ENCODE results near the gene IFNA13. TPM values are rescaled to one million over a fixed set of nuclear protein-coding genes. Genes with fewer than 3 reads are reported as not detected.

The IFNA13 gene
- total and polyA plus RNA-seq, 2 experiments from 2014 or later: not detected

DNA sequence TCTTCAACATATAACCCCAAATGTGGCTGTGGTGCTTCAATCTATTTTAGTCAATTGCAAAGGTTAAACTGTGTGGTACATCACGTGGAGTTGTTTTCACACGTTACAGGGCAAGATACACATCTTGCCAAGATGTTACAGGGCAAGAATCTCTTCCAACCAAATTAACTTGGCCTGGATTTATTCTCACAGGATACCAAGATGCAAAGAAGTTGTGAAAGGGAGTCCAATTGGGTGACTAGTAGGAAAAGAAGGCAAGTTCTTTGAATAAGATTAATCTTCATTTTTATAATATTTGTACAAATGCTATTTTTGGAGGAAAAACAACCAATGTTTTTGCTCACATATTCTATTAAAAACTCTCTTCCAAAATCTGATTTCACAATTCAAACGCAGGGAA lies 36.3 kb upstream of the IFNA13 start:
- Histone ChIP-seq H3K9me2 (ENCODE audit: insufficient read depth) (no peaks in the 10 kb centered on the region; the same call in 1 of the 2 replicates), H3K27me3 (ENCODE audit: insufficient read depth) (peaks cover 34% of the 10 kb centered on the region), H3K79me2 (replicated peaks; ENCODE audit: insufficient read depth) (no peaks in the 10 kb centered on the region), H2AFZ (no peak overlapping the region), H3K4me3 (no peak overlapping the region), H3K36me3 (ENCODE audit: insufficient read depth) (no peaks in the 10 kb centered on the region), H3K4me1 (ENCODE audit: insufficient read depth) (peaks cover 4% of the 10 kb centered on the region; the same call in 1 of the 2 replicates), H3F3A (replicated peaks; ENCODE audit: low read depth) (no peaks in the 10 kb centered on the region; the same call in 1 of the 2 replicates), H3K27ac (ENCODE audit: low read depth) (no peak overlapping the region), H3K4me2 (no peak overlapping the region), H4K20me1 (replicated peaks; ENCODE audit: insufficient read depth) (no peaks in the 10 kb centered on the region)
- H3K4me3 Mint-ChIP-seq: no peak overlapping the region
- peaks cover 19% of the 10 kb centered on the region for H3K27me3 Mint-ChIP-seq (ENCODE audit: insufficient read depth, low read depth, poor library complexity)
- H3K27ac Mint-ChIP-seq: no peak overlapping the region
- no peaks in the 10 kb centered on the region for H3K9me3 Mint-ChIP-seq
- ATAC-seq (no peak), DNase-seq (ENCODE audit: low spot score) (no peak)
- H3K36me3 Mint-ChIP-seq (ENCODE audit: low read depth): no peaks in the 10 kb centered on the region
- H3K4me1 Mint-ChIP-seq: peaks cover 12% of the 10 kb centered on the region; the same call in 2 of the 3 replicates
- TF ChIP-seq, protein P1, sequence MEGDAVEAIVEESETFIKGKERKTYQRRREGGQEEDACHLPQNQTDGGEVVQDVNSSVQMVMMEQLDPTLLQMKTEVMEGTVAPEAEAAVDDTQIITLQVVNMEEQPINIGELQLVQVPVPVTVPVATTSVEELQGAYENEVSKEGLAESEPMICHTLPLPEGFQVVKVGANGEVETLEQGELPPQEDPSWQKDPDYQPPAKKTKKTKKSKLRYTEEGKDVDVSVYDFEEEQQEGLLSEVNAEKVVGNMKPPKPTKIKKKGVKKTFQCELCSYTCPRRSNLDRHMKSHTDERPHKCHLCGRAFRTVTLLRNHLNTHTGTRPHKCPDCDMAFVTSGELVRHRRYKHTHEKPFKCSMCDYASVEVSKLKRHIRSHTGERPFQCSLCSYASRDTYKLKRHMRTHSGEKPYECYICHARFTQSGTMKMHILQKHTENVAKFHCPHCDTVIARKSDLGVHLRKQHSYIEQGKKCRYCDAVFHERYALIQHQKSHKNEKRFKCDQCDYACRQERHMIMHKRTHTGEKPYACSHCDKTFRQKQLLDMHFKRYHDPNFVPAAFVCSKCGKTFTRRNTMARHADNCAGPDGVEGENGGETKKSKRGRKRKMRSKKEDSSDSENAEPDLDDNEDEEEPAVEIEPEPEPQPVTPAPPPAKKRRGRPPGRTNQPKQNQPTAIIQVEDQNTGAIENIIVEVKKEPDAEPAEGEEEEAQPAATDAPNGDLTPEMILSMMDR (conservative IDR thresholded peaks at IDR 0.05; ENCODE audit: low read depth in 2 of 2): no peak
- TF ChIP-seq, protein P2, sequence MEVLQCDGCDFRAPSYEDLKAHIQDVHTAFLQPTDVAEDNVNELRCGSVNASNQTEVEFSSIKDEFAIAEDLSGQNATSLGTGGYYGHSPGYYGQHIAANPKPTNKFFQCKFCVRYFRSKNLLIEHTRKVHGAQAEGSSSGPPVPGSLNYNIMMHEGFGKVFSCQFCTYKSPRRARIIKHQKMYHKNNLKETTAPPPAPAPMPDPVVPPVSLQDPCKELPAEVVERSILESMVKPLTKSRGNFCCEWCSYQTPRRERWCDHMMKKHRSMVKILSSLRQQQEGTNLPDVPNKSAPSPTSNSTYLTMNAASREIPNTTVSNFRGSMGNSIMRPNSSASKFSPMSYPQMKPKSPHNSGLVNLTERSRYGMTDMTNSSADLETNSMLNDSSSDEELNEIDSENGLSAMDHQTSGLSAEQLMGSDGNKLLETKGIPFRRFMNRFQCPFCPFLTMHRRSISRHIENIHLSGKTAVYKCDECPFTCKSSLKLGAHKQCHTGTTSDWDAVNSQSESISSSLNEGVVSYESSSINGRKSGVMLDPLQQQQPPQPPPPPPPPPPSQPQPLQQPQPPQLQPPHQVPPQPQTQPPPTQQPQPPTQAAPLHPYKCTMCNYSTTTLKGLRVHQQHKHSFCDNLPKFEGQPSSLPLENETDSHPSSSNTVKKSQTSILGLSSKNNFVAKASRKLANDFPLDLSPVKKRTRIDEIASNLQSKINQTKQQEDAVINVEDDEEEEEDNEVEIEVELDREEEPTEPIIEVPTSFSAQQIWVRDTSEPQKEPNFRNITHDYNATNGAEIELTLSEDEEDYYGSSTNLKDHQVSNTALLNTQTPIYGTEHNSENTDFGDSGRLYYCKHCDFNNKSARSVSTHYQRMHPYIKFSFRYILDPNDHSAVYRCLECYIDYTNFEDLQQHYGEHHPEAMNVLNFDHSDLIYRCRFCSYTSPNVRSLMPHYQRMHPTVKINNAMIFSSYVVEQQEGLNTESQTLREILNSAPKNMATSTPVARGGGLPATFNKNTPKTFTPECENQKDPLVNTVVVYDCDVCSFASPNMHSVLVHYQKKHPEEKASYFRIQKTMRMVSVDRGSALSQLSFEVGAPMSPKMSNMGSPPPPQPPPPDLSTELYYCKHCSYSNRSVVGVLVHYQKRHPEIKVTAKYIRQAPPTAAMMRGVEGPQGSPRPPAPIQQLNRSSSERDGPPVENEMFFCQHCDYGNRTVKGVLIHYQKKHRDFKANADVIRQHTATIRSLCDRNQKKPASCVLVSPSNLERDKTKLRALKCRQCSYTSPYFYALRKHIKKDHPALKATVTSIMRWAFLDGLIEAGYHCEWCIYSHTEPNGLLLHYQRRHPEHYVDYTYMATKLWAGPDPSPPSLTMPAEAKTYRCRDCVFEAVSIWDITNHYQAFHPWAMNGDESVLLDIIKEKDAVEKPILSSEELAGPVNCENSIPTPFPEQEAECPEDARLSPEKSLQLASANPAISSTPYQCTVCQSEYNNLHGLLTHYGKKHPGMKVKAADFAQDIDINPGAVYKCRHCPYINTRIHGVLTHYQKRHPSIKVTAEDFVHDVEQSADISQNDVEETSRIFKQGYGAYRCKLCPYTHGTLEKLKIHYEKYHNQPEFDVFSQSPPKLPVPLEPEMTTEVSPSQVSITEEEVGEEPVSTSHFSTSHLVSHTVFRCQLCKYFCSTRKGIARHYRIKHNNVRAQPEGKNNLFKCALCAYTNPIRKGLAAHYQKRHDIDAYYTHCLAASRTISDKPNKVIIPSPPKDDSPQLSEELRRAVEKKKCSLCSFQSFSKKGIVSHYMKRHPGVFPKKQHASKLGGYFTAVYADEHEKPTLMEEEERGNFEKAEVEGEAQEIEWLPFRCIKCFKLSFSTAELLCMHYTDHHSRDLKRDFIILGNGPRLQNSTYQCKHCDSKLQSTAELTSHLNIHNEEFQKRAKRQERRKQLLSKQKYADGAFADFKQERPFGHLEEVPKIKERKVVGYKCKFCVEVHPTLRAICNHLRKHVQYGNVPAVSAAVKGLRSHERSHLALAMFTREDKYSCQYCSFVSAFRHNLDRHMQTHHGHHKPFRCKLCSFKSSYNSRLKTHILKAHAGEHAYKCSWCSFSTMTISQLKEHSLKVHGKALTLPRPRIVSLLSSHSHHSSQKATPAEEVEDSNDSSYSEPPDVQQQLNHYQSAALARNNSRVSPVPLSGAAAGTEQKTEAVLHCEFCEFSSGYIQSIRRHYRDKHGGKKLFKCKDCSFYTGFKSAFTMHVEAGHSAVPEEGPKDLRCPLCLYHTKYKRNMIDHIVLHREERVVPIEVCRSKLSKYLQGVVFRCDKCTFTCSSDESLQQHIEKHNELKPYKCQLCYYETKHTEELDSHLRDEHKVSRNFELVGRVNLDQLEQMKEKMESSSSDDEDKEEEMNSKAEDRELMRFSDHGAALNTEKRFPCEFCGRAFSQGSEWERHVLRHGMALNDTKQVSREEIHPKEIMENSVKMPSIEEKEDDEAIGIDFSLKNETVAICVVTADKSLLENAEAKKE (CRISPR knock-in tag; IDR thresholded peaks at IDR 0.05): no peak
- TF ChIP-seq EZH2 (IDR thresholded peaks at IDR 0.05; ENCODE audit: low read depth, unreplicated experiment): no peak
- TF ChIP-seq STAT1 (IDR thresholded peaks at IDR 0.05; ENCODE audit: unreplicated experiment): no peak
- no peak for TF ChIP-seq EZH2phosphoT487 (IDR thresholded peaks at IDR 0.05; ENCODE audit: unreplicated experiment)
- TF ChIP-seq ZNF331 (CRISPR knock-in tag; IDR thresholded peaks at IDR 0.05; ENCODE audit: low read depth): no peak
- no peak for TF ChIP-seq NANOG (IDR thresholded peaks at IDR 0.05; ENCODE audit: borderline replicate concordance)
- TF ChIP-seq, protein P3, sequence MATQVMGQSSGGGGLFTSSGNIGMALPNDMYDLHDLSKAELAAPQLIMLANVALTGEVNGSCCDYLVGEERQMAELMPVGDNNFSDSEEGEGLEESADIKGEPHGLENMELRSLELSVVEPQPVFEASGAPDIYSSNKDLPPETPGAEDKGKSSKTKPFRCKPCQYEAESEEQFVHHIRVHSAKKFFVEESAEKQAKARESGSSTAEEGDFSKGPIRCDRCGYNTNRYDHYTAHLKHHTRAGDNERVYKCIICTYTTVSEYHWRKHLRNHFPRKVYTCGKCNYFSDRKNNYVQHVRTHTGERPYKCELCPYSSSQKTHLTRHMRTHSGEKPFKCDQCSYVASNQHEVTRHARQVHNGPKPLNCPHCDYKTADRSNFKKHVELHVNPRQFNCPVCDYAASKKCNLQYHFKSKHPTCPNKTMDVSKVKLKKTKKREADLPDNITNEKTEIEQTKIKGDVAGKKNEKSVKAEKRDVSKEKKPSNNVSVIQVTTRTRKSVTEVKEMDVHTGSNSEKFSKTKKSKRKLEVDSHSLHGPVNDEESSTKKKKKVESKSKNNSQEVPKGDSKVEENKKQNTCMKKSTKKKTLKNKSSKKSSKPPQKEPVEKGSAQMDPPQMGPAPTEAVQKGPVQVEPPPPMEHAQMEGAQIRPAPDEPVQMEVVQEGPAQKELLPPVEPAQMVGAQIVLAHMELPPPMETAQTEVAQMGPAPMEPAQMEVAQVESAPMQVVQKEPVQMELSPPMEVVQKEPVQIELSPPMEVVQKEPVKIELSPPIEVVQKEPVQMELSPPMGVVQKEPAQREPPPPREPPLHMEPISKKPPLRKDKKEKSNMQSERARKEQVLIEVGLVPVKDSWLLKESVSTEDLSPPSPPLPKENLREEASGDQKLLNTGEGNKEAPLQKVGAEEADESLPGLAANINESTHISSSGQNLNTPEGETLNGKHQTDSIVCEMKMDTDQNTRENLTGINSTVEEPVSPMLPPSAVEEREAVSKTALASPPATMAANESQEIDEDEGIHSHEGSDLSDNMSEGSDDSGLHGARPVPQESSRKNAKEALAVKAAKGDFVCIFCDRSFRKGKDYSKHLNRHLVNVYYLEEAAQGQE (IDR thresholded peaks at IDR 0.05; ENCODE audit: unreplicated experiment): no peak
- TF ChIP-seq CREB1 (CRISPR knock-in tag; IDR thresholded peaks at IDR 0.05; ENCODE audit: low read depth): no peak
- TF ChIP-seq, protein P4, sequence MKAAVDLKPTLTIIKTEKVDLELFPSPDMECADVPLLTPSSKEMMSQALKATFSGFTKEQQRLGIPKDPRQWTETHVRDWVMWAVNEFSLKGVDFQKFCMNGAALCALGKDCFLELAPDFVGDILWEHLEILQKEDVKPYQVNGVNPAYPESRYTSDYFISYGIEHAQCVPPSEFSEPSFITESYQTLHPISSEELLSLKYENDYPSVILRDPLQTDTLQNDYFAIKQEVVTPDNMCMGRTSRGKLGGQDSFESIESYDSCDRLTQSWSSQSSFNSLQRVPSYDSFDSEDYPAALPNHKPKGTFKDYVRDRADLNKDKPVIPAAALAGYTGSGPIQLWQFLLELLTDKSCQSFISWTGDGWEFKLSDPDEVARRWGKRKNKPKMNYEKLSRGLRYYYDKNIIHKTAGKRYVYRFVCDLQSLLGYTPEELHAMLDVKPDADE (IDR thresholded peaks at IDR 0.05): no peak
- TF ChIP-seq POLR2AphosphoS5 (IDR thresholded peaks at IDR 0.05; ENCODE audit: low read depth): no peak
- TF ChIP-seq ZNF114 (CRISPR knock-in tag; IDR thresholded peaks at IDR 0.05): no peak
- no peak for TF ChIP-seq JUNB (IDR thresholded peaks at IDR 0.05; ENCODE audit: unreplicated experiment)
